BLaER1 treated with 17β-estradiol and CSF1 and Interleukin-3, amounts not matched to agents 10 nM and 100 nM (cell line): Measurements from ENCODE around the gene ADGRD2.

Experiments used
- H3K27ac ChIP-seq, 11 experiments: shearing (Covaris generic); formaldehyde crosslinking; 2 replicates each; pipeline ENCODE4 v1.8.1; 2022
- H3K27me3 ChIP-seq, 11 experiments: shearing (Covaris generic); formaldehyde crosslinking; 2 replicates each; pipeline ENCODE4 v1.8.1; 2022
- H3K36me3 ChIP-seq, 11 experiments: shearing (Covaris generic); formaldehyde crosslinking; 2 replicates each; pipeline ENCODE4 v1.8.1; 2022
- H3K4me1 ChIP-seq, 10 experiments: shearing (Covaris generic); formaldehyde crosslinking; 2 replicates each; pipeline ENCODE4 v1.8.1; 2022
- H3K4me2 ChIP-seq, 11 experiments: shearing (Covaris generic); formaldehyde crosslinking; 2 replicates each; pipeline ENCODE4 v1.8.1; 2022
- H3K4me3 ChIP-seq, 10 experiments: shearing (Covaris generic); formaldehyde crosslinking; 2 replicates each; pipeline ENCODE4 v1.8.1; 2022
- H3K9ac ChIP-seq, 11 experiments: shearing (Covaris generic); formaldehyde crosslinking; 2 replicates each; pipeline ENCODE4 v1.8.1; 2022
- H3K9me3 ChIP-seq, 11 experiments: shearing (Covaris generic); formaldehyde crosslinking; replicated peaks in 1 of 11; 2 replicates each; pipeline ENCODE4 v1.8.1; 2022
- H4K20me1 ChIP-seq, 11 experiments: shearing (Covaris generic); formaldehyde crosslinking; 2 replicates each; pipeline ENCODE4 v1.8.1; 2022
- Cebpa-rat ChIP-seq, 11 experiments: shearing (Covaris generic); IDR thresholded peaks; 2 replicates each; pipeline ENCODE4 v1.8.1; 2022

ADGRD2 gene

DNA sequence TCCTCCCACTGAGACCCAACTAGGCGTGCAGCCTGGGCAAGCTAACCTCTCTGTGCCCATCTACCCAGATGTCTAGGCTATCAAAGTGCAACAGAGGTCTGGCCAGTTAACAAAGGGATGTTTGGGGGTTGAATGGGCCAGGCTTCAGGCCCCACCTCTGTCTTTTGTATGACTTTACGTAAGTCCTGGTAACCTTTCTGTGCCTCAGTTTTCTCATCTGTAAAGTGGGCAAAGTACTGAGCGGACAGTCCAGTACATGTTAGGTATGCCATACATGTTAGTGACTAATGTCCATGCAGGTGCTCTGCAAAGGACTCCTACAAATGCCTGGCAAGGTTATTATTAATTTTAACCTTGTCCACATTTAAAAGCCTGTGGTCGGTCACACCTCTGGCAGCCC lies 43.0 kb downstream of the ADGRD2 start:
- H3K4me2 ChIP-seq, result no peak overlapping the region
- H3K9ac ChIP-seq, result no peak overlapping the region
- no peaks in the 10 kb centered on the region for H3K9me3 ChIP-seq
- H3K27me3 ChIP-seq, result no peaks in the 10 kb centered on the region; a peak in 1 of 22 replicates
- H3K36me3 ChIP-seq, result no peaks in the 10 kb centered on the region
- TF ChIP-seq Cebpa-rat (IDR thresholded peaks at IDR 0.05), result no peak
- H3K4me3 ChIP-seq, result no peak overlapping the region
- H4K20me1 ChIP-seq, result peaks cover 0 to 6% (median 0%) of the 10 kb centered on the region in 11 experiments; a peak in 1 of 22 replicates
- peaks cover 11 to 19% (median 15%) of the 10 kb centered on the region in 10 experiments for H3K4me1 ChIP-seq
- no peak overlapping the region for H3K27ac ChIP-seq

- Histone ChIP-seq H4K20me1 (peaks cover 0 to 6% (median 0%) of the 10 kb centered on the region in 11 experiments; a peak in 1 of 22 replicates), H3K4me3 (no peak overlapping the region), H3K9ac (no peak overlapping the region), H3K27ac (no peak overlapping the region), H3K4me2 (no peak overlapping the region), H3K4me1 (peaks cover 11 to 19% (median 15%) of the 10 kb centered on the region in 10 experiments), H3K27me3 (no peaks in the 10 kb centered on the region; a peak in 1 of 22 replicates), H3K36me3 (no peaks in the 10 kb centered on the region), H3K9me3 (no peaks in the 10 kb centered on the region)
- no peak for TF ChIP-seq Cebpa-rat (IDR thresholded peaks at IDR 0.05)
Measured at GRCh38 chr9:124493794-124494479, 43.7 kb downstream of the ADGRD2 start.

DNA sequence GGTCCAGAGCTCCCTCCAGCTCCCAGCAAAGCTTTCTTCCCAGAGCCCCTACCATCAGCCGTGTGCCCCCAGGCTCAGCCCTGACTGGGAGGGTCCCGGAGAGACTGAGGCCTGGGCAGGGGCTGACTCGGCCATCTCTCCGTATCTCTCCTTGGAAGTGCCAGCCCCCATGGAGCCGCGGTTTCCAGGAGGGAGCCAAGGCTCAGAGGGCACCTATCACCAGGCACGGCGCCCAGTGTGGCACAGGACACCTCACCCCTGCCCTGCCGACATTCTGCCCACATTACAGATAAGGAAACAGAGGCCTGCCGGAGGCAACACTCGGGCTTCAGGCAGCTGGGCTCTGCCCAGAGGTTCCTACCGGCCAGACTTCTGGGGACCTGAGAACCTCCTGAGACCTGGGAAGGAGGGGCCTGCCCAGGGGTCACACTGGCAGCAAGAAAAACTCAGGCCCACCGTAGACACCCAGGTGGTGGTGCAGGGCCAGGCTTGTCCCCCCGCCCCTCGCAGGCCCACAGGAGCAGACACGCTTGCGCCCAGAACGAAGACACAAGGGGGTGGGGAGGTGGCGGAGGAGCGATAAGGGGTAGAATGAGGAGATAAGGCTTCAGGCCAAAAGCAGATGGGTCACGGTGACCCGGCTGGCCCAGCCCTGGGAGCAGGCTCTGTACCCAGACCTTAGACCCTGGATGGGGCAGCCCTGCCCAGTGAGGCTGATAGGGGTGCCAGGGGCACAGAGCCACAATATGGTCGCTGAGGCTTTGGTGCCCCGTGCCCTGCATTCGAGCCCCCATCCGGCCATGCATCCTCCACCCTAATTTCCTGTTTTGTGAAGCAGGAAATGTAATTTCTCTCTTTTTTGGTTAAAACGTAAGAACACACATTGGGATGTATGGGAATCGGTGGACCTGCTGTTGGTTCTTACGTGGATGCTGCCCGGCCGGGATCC lies 45.1 kb downstream of the ADGRD2 start:
- peak overlapping the region; percentile 41 to 73 (median 61) for H3K4me2 ChIP-seq
- H3K36me3 ChIP-seq, result no peaks in the 10 kb centered on the region
- no peaks in the 10 kb centered on the region for H3K9me3 ChIP-seq
- peaks cover 0 to 12% (median 0%) of the 10 kb centered on the region in 11 experiments; a peak in 2 of 22 replicates for H4K20me1 ChIP-seq
- H3K27me3 ChIP-seq, result peaks cover 0 to 7% (median 0%) of the 10 kb centered on the region in 11 experiments; a peak in 3 of 22 replicates
- TF ChIP-seq Cebpa-rat (IDR thresholded peaks at IDR 0.05), result no peak
- no peak overlapping the region for H3K9ac ChIP-seq
- H3K4me1 ChIP-seq, result peaks cover 11 to 19% (median 15%) of the 10 kb centered on the region in 10 experiments
- peak overlapping the region in 3 of 11 experiments; percentile 18 to 39 (median 36); a peak in 2 of 22 replicates for H3K27ac ChIP-seq
- no peak overlapping the region for H3K4me3 ChIP-seq

DNA sequence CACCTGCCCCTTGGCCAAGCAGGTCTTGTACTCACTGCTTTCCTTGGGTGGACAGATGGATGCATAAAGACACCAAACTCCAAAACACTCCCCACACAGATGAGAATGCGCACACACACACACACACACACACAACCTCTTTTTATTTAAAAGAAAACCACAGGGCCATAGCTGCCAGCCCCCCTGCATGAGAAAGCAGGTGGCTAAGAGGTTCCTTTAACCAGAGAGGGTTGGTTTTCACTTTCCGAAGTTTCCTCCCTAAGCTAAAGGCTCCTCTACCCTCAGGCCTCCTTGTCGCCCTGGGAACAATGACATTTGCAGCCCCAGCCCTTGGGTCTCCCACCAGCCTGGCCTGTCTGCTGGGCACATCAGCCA lies 45.8 kb downstream of the ADGRD2 start:
- TF ChIP-seq Cebpa-rat (IDR thresholded peaks at IDR 0.05), result no peak
- Histone ChIP-seq H3K9me3 (no peaks in the 10 kb centered on the region), H3K9ac (no peak overlapping the region; a peak in 1 of 22 replicates), H3K27ac (peak overlapping the region in 2 of 11 experiments; percentile 18 to 39; a peak in 1 of 22 replicates), H3K4me1 (peaks cover 11 to 19% (median 15%) of the 10 kb centered on the region in 10 experiments), H3K27me3 (peaks cover 2 to 12% (median 5%) of the 10 kb centered on the region in 11 experiments; a peak in 19 of 22 replicates), H3K4me3 (no peak overlapping the region), H3K4me2 (peak overlapping the region; percentile 41 to 73 (median 61)), H3K36me3 (no peaks in the 10 kb centered on the region), H4K20me1 (peaks cover 0 to 18% (median 0%) of the 10 kb centered on the region in 11 experiments; a peak in 3 of 22 replicates)

- Histone ChIP-seq H3K9me3 (no peaks in the 10 kb centered on the region), H3K36me3 (no peaks in the 10 kb centered on the region), H3K27ac (peak overlapping the region in 1 of 11 experiments; percentile 39; a peak in 1 of 22 replicates), H3K4me3 (no peak overlapping the region), H3K9ac (no peak overlapping the region; a peak in 1 of 22 replicates), H3K4me1 (peaks cover 11 to 19% (median 15%) of the 10 kb centered on the region in 10 experiments), H3K4me2 (peak overlapping the region; percentile 41 to 73 (median 61); a peak in 20 of 22 replicates), H4K20me1 (peaks cover 0 to 18% (median 0%) of the 10 kb centered on the region in 11 experiments; a peak in 4 of 22 replicates), H3K27me3 (peaks cover 6 to 16% (median 9%) of the 10 kb centered on the region in 11 experiments)
- no peak for TF ChIP-seq Cebpa-rat (IDR thresholded peaks at IDR 0.05)
Measured at GRCh38 chr9:124496463-124496862, 46.2 kb downstream of the ADGRD2 start.

DNA sequence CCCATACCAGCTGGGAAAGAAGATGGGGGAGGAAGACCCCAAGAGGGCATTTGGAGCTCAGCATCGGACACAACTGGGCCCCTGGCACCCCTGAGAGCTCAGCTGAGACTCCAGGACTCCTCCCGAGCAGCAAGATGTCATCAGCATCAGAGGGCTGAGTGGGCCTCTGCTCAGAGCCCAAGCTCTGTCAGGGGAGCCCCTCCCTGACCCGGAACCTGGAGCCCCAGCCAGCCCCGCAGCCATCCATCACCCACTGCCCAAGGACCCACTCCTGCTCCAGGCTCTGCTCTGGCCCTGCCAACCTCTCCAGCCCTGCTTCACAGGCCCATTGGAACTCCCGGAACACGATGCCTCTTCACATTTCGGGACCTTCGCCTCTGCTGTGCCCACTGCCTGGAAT lies 47.2 kb downstream of the ADGRD2 start:
- Histone ChIP-seq H3K36me3 (no peaks in the 10 kb centered on the region), H3K27me3 (peaks cover 15 to 26% (median 19%) of the 10 kb centered on the region in 11 experiments), H3K9ac (no peak overlapping the region), H3K27ac (no peak overlapping the region), H3K4me2 (no peak overlapping the region), H3K4me1 (peaks cover 11 to 19% (median 15%) of the 10 kb centered on the region in 10 experiments), H4K20me1 (peaks cover 0 to 18% (median 0%) of the 10 kb centered on the region in 11 experiments; a peak in 6 of 22 replicates), H3K4me3 (no peak overlapping the region), H3K9me3 (no peaks in the 10 kb centered on the region)
- TF ChIP-seq Cebpa-rat (IDR thresholded peaks at IDR 0.05), result no peak

DNA sequence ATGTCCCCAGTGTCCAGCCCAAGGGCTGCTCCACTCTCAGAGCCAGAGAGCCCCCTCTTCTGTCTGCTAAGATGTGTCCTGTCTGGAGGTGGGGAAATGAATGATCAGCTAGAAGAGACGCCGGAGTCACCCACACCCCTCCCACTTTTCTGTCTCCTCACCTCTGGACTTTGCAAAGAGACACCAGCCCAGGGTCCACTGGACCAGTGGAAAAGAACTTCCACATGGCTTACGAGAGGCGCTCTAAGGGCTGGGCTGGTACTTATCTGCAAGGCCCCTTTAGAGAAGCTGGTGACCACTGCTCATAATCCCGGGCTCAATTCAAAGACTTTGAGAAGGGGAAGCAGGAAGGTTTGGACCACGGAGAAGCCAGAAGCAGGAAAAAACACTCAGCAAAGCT lies 47.8 kb downstream of the ADGRD2 start:
- peaks cover 21 to 32% (median 25%) of the 10 kb centered on the region in 11 experiments for H3K27me3 ChIP-seq
- no peaks in the 10 kb centered on the region for H3K36me3 ChIP-seq
- TF ChIP-seq Cebpa-rat (IDR thresholded peaks at IDR 0.05), result no peak
- peaks cover 11 to 19% (median 15%) of the 10 kb centered on the region in 10 experiments for H3K4me1 ChIP-seq
- H3K9me3 ChIP-seq, result no peaks in the 10 kb centered on the region
- H3K4me3 ChIP-seq, result no peak overlapping the region
- H4K20me1 ChIP-seq, result peaks cover 0 to 20% (median 0%) of the 10 kb centered on the region in 11 experiments; a peak in 8 of 22 replicates
- no peak overlapping the region for H3K27ac ChIP-seq
- H3K9ac ChIP-seq, result no peak overlapping the region
- no peak overlapping the region for H3K4me2 ChIP-seq

DNA sequence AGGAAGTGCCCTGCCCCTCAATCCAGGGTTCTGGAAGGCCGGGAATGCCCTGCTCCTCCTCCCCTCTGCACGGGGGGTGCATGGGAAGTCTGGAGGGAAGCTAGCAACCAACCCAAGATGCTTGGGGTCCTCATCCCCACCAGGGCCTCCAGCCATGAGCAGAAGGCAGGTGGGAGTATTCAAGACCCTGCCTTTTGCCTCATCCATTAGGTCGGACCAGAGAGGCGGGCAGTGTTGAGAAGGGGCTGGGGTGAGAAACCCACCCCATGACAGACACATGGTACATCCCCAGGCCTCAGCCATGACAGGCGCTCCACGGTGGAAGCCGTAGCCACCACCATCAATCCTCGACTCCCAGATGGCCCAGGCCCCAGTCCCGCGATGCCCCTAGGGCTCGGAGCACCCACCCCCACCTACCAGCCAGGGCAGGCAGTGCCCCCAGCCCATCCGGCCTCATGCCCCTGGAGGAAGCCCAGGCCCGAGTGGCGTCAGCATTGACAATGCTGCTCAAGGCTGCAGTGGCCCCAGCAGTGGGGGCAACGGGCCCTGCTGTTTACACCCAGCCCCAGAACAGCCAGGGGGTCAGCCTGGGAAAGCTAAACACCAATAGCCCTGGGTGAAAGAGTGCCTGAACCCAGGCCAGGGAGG lies 48.4 kb downstream of the ADGRD2 start:
- H3K4me1 ChIP-seq, result peaks cover 11 to 19% (median 15%) of the 10 kb centered on the region in 10 experiments
- H3K4me3 ChIP-seq, result no peak overlapping the region
- TF ChIP-seq Cebpa-rat (IDR thresholded peaks at IDR 0.05), result no peak
- H3K9me3 ChIP-seq, result 0 out of 22 replicates have a peak, but pooled peaks cover 0 to 4% (median 0%) of the 10 kb centered on the region in 11 experiments
- H4K20me1 ChIP-seq, result peaks cover 0 to 24% (median 0%) of the 10 kb centered on the region in 11 experiments; a peak in 9 of 22 replicates
- no peak overlapping the region for H3K27ac ChIP-seq
- H3K27me3 ChIP-seq, result peaks cover 26 to 37% (median 31%) of the 10 kb centered on the region in 11 experiments
- no peaks in the 10 kb centered on the region for H3K36me3 ChIP-seq
- no peak overlapping the region; a peak in 1 of 22 replicates for H3K4me2 ChIP-seq
- no peak overlapping the region for H3K9ac ChIP-seq
